IMR-90 (cell line): ENCODE measurements around the gene WIPF1. TPM values are rescaled to one million over a fixed set of nuclear protein-coding genes. Genes with fewer than 3 reads are reported as not detected.

Experiments
- ATAC-seq: fragments of 200-7000 bp; cut with Tn5 transposase; 2 replicates; pipeline ENCODE4 v1.9.1; 2020; ENCODE audit warnings: low read depth, mild to moderate bottlenecking, moderate library complexity
- BruUV-seq: library from RNA; stranded (reverse); fragments of 400-500 nt; replicated peaks from 2 replicates; lab custom pipeline; 2021; lab: Mats Ljungman, UMichigan
- CTCF ChIA-PET: fragments of 300-600 bp; formaldehyde crosslinking; extraction: SDS; loops from one replicate; lab custom pipeline; 2021; ENCODE audit warnings: antibody characterized with exemption; lab: Yijun Ruan, JAX
- POLR2A ChIA-PET: fragments of 300-600 bp; sonication (Branson Sonifier 250); formaldehyde crosslinking; loops from one replicate; lab custom pipeline; 2022; ENCODE audit warnings: antibody characterized with exemption; ENCODE audit not compliant: unreplicated experiment; lab: Charles Lee
- DNase-seq: peaks from one replicate; pipeline ENCODE4 v3.0.0; 2013
- H2AFZ ChIP-seq: replicated peaks from 2 replicates; pipeline ENCODE3; 2013; ENCODE audit warnings: low read length, mild to moderate bottlenecking; ENCODE audit not compliant: poor library complexity
- H2AK5ac ChIP-seq: 2 replicates; pipeline ENCODE4 v1.6.1; 2013; ENCODE audit warnings: low read depth, low read length, inconsistent platforms
- H2AK9ac ChIP-seq: replicated peaks from 2 replicates; pipeline ENCODE3; 2013; ENCODE audit warnings: mild to moderate bottlenecking, low read depth, low read length, moderate library complexity; ENCODE audit not compliant: poor library complexity
- H2BK120ac ChIP-seq: 2 replicates; pipeline ENCODE4 v1.6.1; 2013; ENCODE audit warnings: low read depth, low read length, inconsistent platforms
- H2BK15ac ChIP-seq: 3 replicates; pipeline ENCODE4 v1.6.1; 2013; ENCODE audit warnings: low read depth, low read length, inconsistent platforms
- H2BK20ac ChIP-seq: 2 replicates; pipeline ENCODE4 v1.6.1; 2013; ENCODE audit warnings: low read depth, mild to moderate bottlenecking, inconsistent platforms, low read length, moderate library complexity
- H2BK5ac ChIP-seq: 2 replicates; pipeline ENCODE4 v1.6.1; 2013; ENCODE audit warnings: mild to moderate bottlenecking, low read depth, low read length, inconsistent platforms; ENCODE audit not compliant: poor library complexity, severe bottlenecking
- H3K14ac ChIP-seq: replicated peaks from 2 replicates; pipeline ENCODE4 v1.6.1; 2013; ENCODE audit warnings: low read depth, low read length, inconsistent platforms
- H3K18ac ChIP-seq: 2 replicates; pipeline ENCODE4 v1.6.1; 2013; ENCODE audit warnings: low read depth, low read length, control low read depth
- H3K23ac ChIP-seq: 2 replicates; pipeline ENCODE4 v1.6.1; 2013; ENCODE audit warnings: low read depth, low read length, inconsistent platforms
- H3K27ac ChIP-seq: 2 replicates; pipeline ENCODE4 v1.5.1; 2013; ENCODE audit warnings: mild to moderate bottlenecking, control low read depth, low read length; ENCODE audit not compliant: insufficient read depth
- H3K27me3 ChIP-seq: 2 replicates; pipeline ENCODE4 v1.6.1; 2013; ENCODE audit warnings: low read length; ENCODE audit not compliant: control insufficient read depth, insufficient read depth
- H3K36me3 ChIP-seq: 2 replicates; pipeline ENCODE4 v1.6.1; 2013; ENCODE audit warnings: low read length, mixed read lengths; ENCODE audit not compliant: control insufficient read depth, insufficient read depth
- H3K4ac ChIP-seq: 2 replicates; pipeline ENCODE4 v1.6.1; 2013; ENCODE audit warnings: low read depth, low read length, inconsistent platforms
- H3K4me1 ChIP-seq: 2 replicates; pipeline ENCODE4 v1.6.1; 2013; ENCODE audit warnings: low read length, mixed read lengths; ENCODE audit not compliant: control insufficient read depth, insufficient read depth
- H3K4me2 ChIP-seq: 2 replicates; pipeline ENCODE4 v1.6.1; 2013; ENCODE audit warnings: low read depth, mild to moderate bottlenecking, control low read depth, low read length, moderate library complexity
- H3K4me3 ChIP-seq: 2 replicates; pipeline ENCODE4 v1.5.1; 2013; ENCODE audit warnings: low read depth, mild to moderate bottlenecking, control low read depth, low read length, moderate library complexity; ENCODE audit not compliant: insufficient read depth
- H3K56ac ChIP-seq: 2 replicates; pipeline ENCODE4 v1.6.1; 2013; ENCODE audit warnings: low read length, inconsistent platforms; ENCODE audit not compliant: insufficient read depth; ENCODE audit errors: extremely low read depth
- H3K79me1 ChIP-seq, 2 experiments: 2 replicates each; pipeline ENCODE4 v1.6.1; 2013; ENCODE audit warnings: low read length in 2 of 2, inconsistent platforms in 1 of 2, low read depth in 1 of 2
- H3K9ac ChIP-seq: 2 replicates; pipeline ENCODE4 v1.6.1; 2013; ENCODE audit warnings: low read depth, low read length, control low read depth
- H3K9me1 ChIP-seq: 2 replicates; pipeline ENCODE4 v1.6.1; 2013; ENCODE audit warnings: low read length, inconsistent platforms; ENCODE audit not compliant: insufficient read depth
- H3K9me3 ChIP-seq: 2 replicates; pipeline ENCODE4 v1.6.1; 2013; ENCODE audit warnings: low read length; ENCODE audit not compliant: control insufficient read depth, insufficient read depth
- H4K20me1 ChIP-seq: 2 replicates; pipeline ENCODE4 v1.6.1; 2013; ENCODE audit warnings: low read length, inconsistent platforms; ENCODE audit not compliant: insufficient read depth
- H4K5ac ChIP-seq: 2 replicates; pipeline ENCODE4 v1.6.1; 2013; ENCODE audit warnings: mild to moderate bottlenecking, low read depth, low read length, control low read depth
- H4K8ac ChIP-seq, 2 experiments: 2 replicates each; pipeline ENCODE4 v1.6.1; 2013; ENCODE audit warnings: low read depth in 2 of 2, low read length in 2 of 2, control low read depth in 1 of 2, inconsistent platforms in 1 of 2
- H4K91ac ChIP-seq: 2 replicates; pipeline ENCODE4 v1.6.1; 2013; ENCODE audit warnings: low read depth, low read length, inconsistent platforms; ENCODE audit not compliant: insufficient read depth
- FOS ChIP-seq: fragments of 150-350 bp; IDR thresholded peaks from 2 replicates; pipeline ENCODE4 v1.6.1; 2016; ENCODE audit warnings: low read depth, low read length
- RFX5 ChIP-seq: IDR thresholded peaks from 2 replicates; pipeline ENCODE4 v1.8.0; 2012; ENCODE audit warnings: low read depth, mild to moderate bottlenecking, low read length, moderate library complexity
- WGBS, 2 experiments: methylation state at CpG; one replicate each; pipeline versions ENCODE4 v1.1.5 to v1.1.7; 2013; ENCODE audit warnings: missing lambda C conversion rate in 2 of 2; ENCODE audit not compliant: insufficient read length in 1 of 2; ENCODE audit errors: extremely low coverage in 2 of 2; 5-methylcytosine and 5-hydroxymethylcytosine counted together
- dilution Hi-C: fragments of 300-500 bp; cut with HindIII; formaldehyde crosslinking; loops from one replicate; pipeline ENCODE4 v1.14.3; 2018; ENCODE audit warnings: low sequenced_read_pairs; ENCODE audit not compliant: unreplicated experiment
- in situ Hi-C: fragments of 300-500 bp; cut with MboI; formaldehyde crosslinking; loops from 3 replicates; pipeline ENCODE4 v1.14.3; 2019; ENCODE audit warnings: low sequenced_read_pairs, inconsistent platforms, mixed read lengths
- intact Hi-C: fragments of 100-400 bp; cut with micrococcal nuclease; formaldehyde crosslinking; loops from 2 replicates; pipeline ENCODE4 v1.10.0; 2022
- polyA plus RNA-seq, 3 experiments: library from polyadenylated mRNA; depleted of rRNA; stranded (reverse); fragments of >200 nt; gene quantifications; 2 replicates each; pipeline ENCODE4 v1.2.3, GENCODE V29; 2012; ENCODE audit warnings: low replicate concordance in 1 of 3
- total RNA-seq: library from RNA; depleted of rRNA; stranded (reverse); fragments of >200 nt; gene quantifications from 2 replicates; pipeline ENCODE4 v1.2.3, GENCODE V29; 2012

WIPF1 gene
- total and polyA plus RNA-seq, 2 of the 4 experiments (the other 2 are of a cell fraction), result 2.7 to 13.5 TPM

- H4K8ac ChIP-seq, result no peak overlapping the region
- 0 out of 2 replicates have a peak, but pooled peaks have one; percentile 29 for TF ChIP-seq FOS
- no peak for TF ChIP-seq RFX5
- H2AK5ac ChIP-seq, result no peak overlapping the region
- no peak overlapping the region for H3K14ac ChIP-seq
- H4K20me1 ChIP-seq, result peaks cover 4% of the 10 kb centered on the region; the same call in 1 of the 2 replicates
- peak overlapping the region; percentile 5; the same call in 1 of the 2 replicates for H3K4me2 ChIP-seq
- H4K5ac ChIP-seq, result no peak overlapping the region
- H2AFZ ChIP-seq, result no peak overlapping the region
- ATAC-seq (peak; percentile 86), DNase-seq (peak; percentile 93)
- H3K27ac ChIP-seq, result no peak overlapping the region
- BruUV-seq, result no TSS peak
- H3K9me1 ChIP-seq, result peaks cover 14% of the 10 kb centered on the region
- H3K4me1 ChIP-seq, result peaks cover 2% of the 10 kb centered on the region
- H3K23ac ChIP-seq, result no peak overlapping the region
- in situ Hi-C loops (no loop called here), dilution Hi-C loops (no loop called here), intact Hi-C loops (loop anchor here (1.0 kb wide), 1 partner anchor 76 kb away; no protein-coding TSS in a partner anchor)
- no peak overlapping the region for H3K4ac ChIP-seq
- CTCF ChIA-PET, result interaction anchor here (1.5 kb wide), 1 partner anchor 28 kb away, joined by 3 read pairs; no protein-coding TSS in a partner anchor
- H2AK9ac ChIP-seq, result no peak overlapping the region
- H3K18ac ChIP-seq, result no peak overlapping the region
- no peaks in the 10 kb centered on the region for H3K27me3 ChIP-seq
- H2BK20ac ChIP-seq, result no peak overlapping the region
- WGBS, 2 experiments, result no CpG with 5 or more reads among the region's 3 CpGs
- peaks cover 3 to 15% of the 10 kb centered on the region in 2 experiments; a peak in 2 of 4 replicates for H3K79me1 ChIP-seq
- no peak overlapping the region for H3K56ac ChIP-seq
- H3K9ac ChIP-seq, result no peak overlapping the region
- H2BK15ac ChIP-seq, result no peak overlapping the region
- H2BK5ac ChIP-seq, result peak overlapping the region; percentile 12
- H4K91ac ChIP-seq, result no peak overlapping the region
- H2BK120ac ChIP-seq, result no peak overlapping the region
- H3K9me3 ChIP-seq, result no peaks in the 10 kb centered on the region
- no peak overlapping the region for H3K4me3 ChIP-seq
- POLR2A ChIA-PET, result no interaction called here
- no peaks in the 10 kb centered on the region for H3K36me3 ChIP-seq
These were observed 8.7 kb upstream of the WIPF1 start for GRCh38 chr2:174606336-174606735.
